Heart right ventricle (tissue), 16 donors: Measurements from ENCODE around the gene MCL1. TPM values are rescaled to one million over a fixed set of nuclear protein-coding genes. Genes with fewer than 3 reads are reported as not detected.

Experiments
- ATAC-seq, 8 donors: fragments of 200-7000 bp; cut with Tn5 transposase; one replicate each; pipeline ENCODE4 v1.9.1; 2020; ENCODE audit warnings: mild to moderate bottlenecking in 8 of 8, moderate library complexity in 8 of 8, moderate number of reproducible peaks in 1 of 8
- DNase-seq, 2 donors: peaks; one replicate each; pipeline ENCODE4 v3.0.0-alpha.2; 2020
- H3K27ac ChIP-seq, 10 donors: fragments of 200-600 bp; sonication (generic) in 2 of 10; one replicate each; pipeline versions ENCODE4 v1.5.0 to v1.8.0; 2020 to 2022; ENCODE audit warnings: mild to moderate bottlenecking in 3 of 10
- H3K27me3 ChIP-seq, 7 donors: fragments of 200-600 bp; one replicate each; pipeline ENCODE4 v1.8.0; 2021 to 2022; ENCODE audit warnings: mild to moderate bottlenecking in 2 of 7
- H3K36me3 ChIP-seq, 9 donors: fragments of 200-600 bp; sonication (generic) in 1 of 9; one replicate each; pipeline versions ENCODE4 v1.5.0 to v1.8.0; 2020 to 2022; ENCODE audit warnings: mild to moderate bottlenecking in 2 of 9
- H3K4me1 ChIP-seq, 9 donors: fragments of 200-600 bp; sonication (generic) in 1 of 9; one replicate each; pipeline versions ENCODE4 v1.5.0 to v1.8.0; 2020 to 2022; ENCODE audit warnings: mild to moderate bottlenecking in 4 of 9
- H3K4me3 ChIP-seq, 10 donors: fragments of 200-600 bp; sonication (generic) in 2 of 10; one replicate each; pipeline versions ENCODE4 v1.5.0 to v1.8.0; 2020 to 2022; ENCODE audit warnings: mild to moderate bottlenecking in 7 of 10, moderate library complexity in 2 of 10
- H3K9me3 ChIP-seq, 11 donors: fragments of 200-600 bp in 10 of 11; sonication (generic) in 2 of 11; one replicate each; pipeline versions ENCODE4 v1.5.0 to v1.8.0; 2013 to 2022; ENCODE audit warnings: mild to moderate bottlenecking in 2 of 11, control low read depth in 1 of 11, moderate library complexity in 1 of 11
- CTCF ChIP-seq, 9 donors: fragments of 200-600 bp; sonication (generic) in 2 of 9; IDR thresholded peaks; one replicate each; pipeline versions ENCODE4 v1.5.0 to v1.8.0; 2021 to 2022; ENCODE audit warnings: antibody characterized with exemption in 9 of 9, mild to moderate bottlenecking in 5 of 9, moderate library complexity in 1 of 9
- whole genome bisulfite sequencing, 2 donors: extraction: QIAGEN DNeasy Blood & Tissue Kit; methylation state at CpG; one replicate each; pipeline ENCODE4 v1.1.7; 2013; ENCODE audit warnings: inconsistent platforms in 1 of 2; 5-methylcytosine and 5-hydroxymethylcytosine counted together
- intact Hi-C, 10 donors: fragments of 100-400 bp; cut with DNase I; formaldehyde crosslinking; loops; one replicate each; pipeline versions ENCODE4 v1.11.1 to v1.14.2; 2022
- polyA plus RNA-seq, 2 donors: library from polyadenylated mRNA; stranded (reverse); fragments of 200-250 nt; gene quantifications; one replicate each; pipeline ENCODE4 v1.2.3, GENCODE V29; 2013
- total RNA-seq, 10 donors: library from RNA; stranded (reverse); fragmentation: NEBNext Ultra II Directional in 3 of 10; extraction: Animal tissue kit (Norgen Biotek cat#: 25700) in 3 of 10; gene quantifications; one replicate each; pipeline versions ENCODE4 v1.2.1 to v1.2.4, GENCODE V29; 2021 to 2023
- donor health status: Arrhythmogenic right ventricular cardiomyopathy.
- donor health status: ischemic (EF 13 %, LVEDD 7.1; RV severe dilation, severe dysfunction).
- donor health status: healthy with polysubstance abuse.
- donor health status: DM: no; HTN: yes; CAD: no.
- donor health status: DM: no; HTN: no; CAD: no.
- donor health status: ischemic (EF 25% LVEDD 6.9; RV normal size, moderate dysfunction).
- donor health status: ischemic (EF 25% LVEDD 5.7; RV mildly dilated, moderate dysfunction).
- donor health status: healthy.
- donor health status: DM: yes; HTN: yes; CAD: no.
- donor health status: Ischemic cardiomyopathy.
- donor health status: ischemic (EF 35%, LVEDD 5.7; RV mildly dilated, moderate dysfunction).
- donor health status: nonischemic (EF 11% LVEDD 7.7; RV severe dilation, severe dysfunction).
- donor health status: DM: yes; HTN: yes; CAD: no.
- donor health status: PGD.
- donor health status: ischemic (EF 29% LVEDD 5.4; RV normal size, mild dysfunction).
- donor health status: nonischemic (EF 23%, LVEDD 6.1; RV moderate dilation, normal function).

Gene MCL1
- total and polyA plus RNA-seq, 12 donors, result 54.3 to 155 (median 115) TPM

DNA sequence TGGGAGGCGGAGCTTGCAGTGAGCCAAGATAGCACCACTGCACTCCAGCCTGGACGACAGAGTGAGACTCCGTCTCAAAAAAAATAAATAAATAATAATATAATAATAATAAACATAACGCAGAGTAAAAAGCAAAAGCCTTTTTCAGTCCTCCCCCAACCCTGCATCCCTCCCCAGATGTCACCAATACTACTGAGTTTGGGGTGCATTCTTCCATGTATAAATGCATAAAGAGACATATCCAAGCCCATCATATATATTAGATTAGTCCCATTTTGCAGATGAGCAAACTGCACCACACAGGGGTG lies 31.1 kb downstream of the MCL1 start:
- DNase-seq (no peak), ATAC-seq (no peak)
- H3K27me3 ChIP-seq, result no peaks in the 10 kb centered on the region
- H3K27ac ChIP-seq, result peak overlapping the region in 8 of 10 donors; percentile 80 to 94 (median 87)
- intact Hi-C loops, result loop anchor here in 1 of 10 donors (10.0 kb wide), 1 partner anchor 263 kb away; the partner anchor contains the start of gene CIART
- WGBS, 2 donors, result 49 to 52% methylated on average over 4 of the region's 4 CpGs
- H3K9me3 ChIP-seq, result no peaks in the 10 kb centered on the region
- peaks cover 14 to 56% (median 38%) of the 10 kb centered on the region in 9 donors for H3K4me1 ChIP-seq
- peak overlapping the region; percentile 47 to 69 (median 66) for H3K4me3 ChIP-seq
- no peak for TF ChIP-seq CTCF (IDR thresholded peaks at IDR 0.05)
- H3K36me3 ChIP-seq, result no peaks in the 10 kb centered on the region

DNA sequence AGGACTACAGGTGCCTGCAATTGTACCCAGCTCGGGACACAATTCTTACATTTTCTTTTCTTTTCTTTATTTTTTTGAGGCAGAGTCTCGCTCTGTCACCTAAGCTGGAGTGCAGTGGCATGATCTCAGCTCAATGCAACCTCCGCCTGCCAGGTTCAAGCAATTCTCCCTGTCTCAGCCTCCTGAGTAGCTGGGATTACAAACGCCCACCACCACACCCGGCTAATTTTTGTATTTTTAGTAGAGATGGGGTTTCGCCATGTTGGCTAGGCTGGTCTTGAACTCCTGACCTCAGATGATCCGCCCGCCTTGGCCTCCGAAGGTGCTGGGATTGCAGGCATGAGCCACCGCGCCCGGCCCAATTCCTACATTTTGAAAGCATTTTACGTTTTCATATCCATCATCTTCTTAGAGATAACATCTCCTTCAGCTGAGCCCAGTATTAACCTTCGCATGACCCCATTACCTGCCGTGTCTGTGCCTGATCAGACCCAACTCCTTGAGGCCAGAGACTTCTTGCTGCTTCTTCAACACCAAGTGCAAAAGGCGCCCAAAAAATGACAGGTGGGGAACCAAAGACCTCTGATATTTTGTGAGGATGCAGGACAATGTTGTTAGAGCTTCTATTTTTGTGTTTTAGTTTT lies 33.0 kb downstream of the MCL1 start:
- H3K36me3 ChIP-seq, result no peaks in the 10 kb centered on the region
- intact Hi-C loops, result loop anchor here in 1 of 10 donors (10.0 kb wide), 1 partner anchor 262 kb away; the partner anchor contains the start of gene CIART
- peaks cover 0 to 37% (median 22%) of the 10 kb centered on the region in 9 donors for H3K4me1 ChIP-seq
- 89 to 93% methylated on average over 16 of the region's 16 CpGs for WGBS, 2 donors
- no peaks in the 10 kb centered on the region for H3K27me3 ChIP-seq
- H3K9me3 ChIP-seq, result no peaks in the 10 kb centered on the region
- H3K4me3 ChIP-seq, result no peak overlapping the region
- no peak for TF ChIP-seq CTCF (IDR thresholded peaks at IDR 0.05)
- H3K27ac ChIP-seq, result no peak overlapping the region
- no peak for DNase-seq
- ATAC-seq, result no peak

GRCh38 chr1:150545486-150546032 lies 33.9 kb downstream of the MCL1 start:
- WGBS, 2 donors, result 68 to 71% methylated on average over 6 of the region's 6 CpGs
- no peak for TF ChIP-seq CTCF (IDR thresholded peaks at IDR 0.05)
- DNase-seq, result no peak

GRCh38 chr1:150544204-150544603 lies 35.2 kb downstream of the MCL1 start:
- 77 to 82% methylated on average over 3 of the region's 3 CpGs for WGBS, 2 donors
- peaks cover 0 to 16% (median 7%) of the 10 kb centered on the region in 9 donors for H3K4me1 ChIP-seq
- H3K27ac ChIP-seq, result peak overlapping the region in 2 of 10 donors; percentile 9 to 26
- no peaks in the 10 kb centered on the region for H3K9me3 ChIP-seq
- ATAC-seq, result no peak
- no peaks in the 10 kb centered on the region for H3K36me3 ChIP-seq
- TF ChIP-seq CTCF (IDR thresholded peaks at IDR 0.05), result no peak
- intact Hi-C loops, result loop anchor here in 1 of 10 donors (10.0 kb wide), 1 partner anchor 259 kb away; the partner anchor contains the start of gene CIART
- no peak overlapping the region for H3K4me3 ChIP-seq
- DNase-seq, result no peak
- H3K27me3 ChIP-seq, result no peaks in the 10 kb centered on the region

More at GRCh38 chr1:150545486-150546032, 33.9 kb downstream of the MCL1 start:
- Histone ChIP-seq H3K9me3 (no peaks in the 10 kb centered on the region), H3K36me3 (no peaks in the 10 kb centered on the region), H3K27ac (no peak overlapping the region), H3K27me3 (no peaks in the 10 kb centered on the region), H3K4me1 (peaks cover 0 to 29% (median 17%) of the 10 kb centered on the region in 9 donors), H3K4me3 (no peak overlapping the region)
- intact Hi-C loops, result loop anchor here in 1 of 10 donors (10.0 kb wide), 1 partner anchor 261 kb away; the partner anchor contains the start of gene CIART
- peak in 1 of 8 donors; percentile 11 for ATAC-seq
